HFFc6 (cell line): ENCODE data around the gene LEKR1. TPM values are rescaled to one million over a fixed set of nuclear protein-coding genes. Genes with fewer than 3 reads are reported as not detected.

ENCODE experiments used
- DNase-seq: peaks from one replicate; pipeline ENCODE4 v3.0.0-alpha.2; 2018
- H3K27ac Mint-ChIP-seq: 2 replicates; pipeline ENCODE4 v1.8.0; 2020; ENCODE audit warnings: mild to moderate bottlenecking, mixed read lengths
- H3K27me3 Mint-ChIP-seq: 2 replicates; pipeline ENCODE4 v1.8.0; 2021; ENCODE audit warnings: mild to moderate bottlenecking, moderate library complexity, mixed read lengths; ENCODE audit not compliant: insufficient read depth
- H3K36me3 Mint-ChIP-seq: 2 replicates; pipeline ENCODE4 v1.8.0; 2021; ENCODE audit warnings: low read depth, mixed read lengths
- H3K4me1 Mint-ChIP-seq: 2 replicates; pipeline ENCODE4 v1.8.0; 2020; ENCODE audit warnings: low read depth, mixed read lengths
- H3K4me3 Mint-ChIP-seq: 2 replicates; pipeline ENCODE4 v1.8.0; 2020; ENCODE audit warnings: mild to moderate bottlenecking, moderate library complexity, mixed read lengths
- H3K9me3 Mint-ChIP-seq: 2 replicates; pipeline ENCODE4 v1.8.0; 2020; ENCODE audit warnings: mild to moderate bottlenecking, mixed read lengths
- CTCF ChIP-seq: fragments of 200-600 bp; sonication (generic); IDR thresholded peaks from 2 replicates; pipeline ENCODE4 v1.5.0; 2021; ENCODE audit warnings: antibody characterized with exemption, mild to moderate bottlenecking
- total RNA-seq, 6 experiments: library from RNA; stranded (reverse); fragmentation: NEBNext Ultra II Directional; extraction: Animal tissue kit (Norgen Biotek cat#: 25700); gene quantifications; 2 replicates in 1 of 6; 3 replicates in 5 of 6; pipeline ENCODE4 v1.2.3, GENCODE V29; 2021

LEKR1 gene
- total RNA-seq, 6 experiments from 2014 or later = 0.40 to 1.0 (median 0.77) TPM

GRCh38 chr3:157061265-157061664 lies 235.1 kb downstream of the LEKR1 start:
- Mint-ChIP-seq H3K27me3 (peaks cover 25% of the 10 kb centered on the region), H3K4me1 (peaks cover under 1% of the 10 kb centered on the region; the same call in 1 of the 2 replicates), H3K27ac (no peak overlapping the region), H3K9me3 (no peaks in the 10 kb centered on the region), H3K4me3 (no peak overlapping the region), H3K36me3 (no peaks in the 10 kb centered on the region)
- no peak for DNase-seq
- TF ChIP-seq CTCF = no peak

GRCh38 chr3:157063469-157063868 lies 237.3 kb downstream of the LEKR1 start:
- Mint-ChIP-seq H3K27me3 (peaks cover 32% of the 10 kb centered on the region), H3K36me3 (no peaks in the 10 kb centered on the region), H3K4me1 (peaks cover 12% of the 10 kb centered on the region; the same call in 1 of the 2 replicates), H3K4me3 (no peak overlapping the region), H3K9me3 (no peaks in the 10 kb centered on the region), H3K27ac (no peak overlapping the region)
- DNase-seq = no peak
- no peak for TF ChIP-seq CTCF

- TF ChIP-seq CTCF = no peak
These were observed 237.8 kb downstream of the LEKR1 start for GRCh38 chr3:157063926-157064325.

DNA sequence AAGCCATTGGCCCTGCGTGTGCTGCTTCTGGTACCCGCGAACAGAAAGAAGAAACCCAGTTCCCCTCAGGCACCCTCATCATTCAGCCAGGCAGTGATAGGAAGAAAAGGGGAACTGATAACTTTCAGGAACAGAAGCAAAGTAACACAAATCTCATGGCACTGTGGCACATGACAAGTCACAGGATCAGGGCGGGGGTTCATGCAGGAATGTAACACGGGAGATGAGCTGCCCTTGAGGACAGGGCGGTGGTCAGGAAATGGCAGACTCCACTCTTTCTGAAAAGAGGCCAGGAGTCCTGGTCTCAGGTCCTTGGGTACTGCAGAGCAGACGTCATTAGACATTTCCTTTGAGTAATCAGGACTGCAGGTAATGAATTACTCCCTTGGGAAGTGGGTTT lies 238.2 kb downstream of the LEKR1 start:
- DNase-seq = no peak
- H3K4me1 Mint-ChIP-seq = peaks cover 12% of the 10 kb centered on the region; the same call in 1 of the 2 replicates
- no peak overlapping the region for H3K27ac Mint-ChIP-seq
- H3K4me3 Mint-ChIP-seq = no peak overlapping the region
- H3K27me3 Mint-ChIP-seq = peaks cover 32% of the 10 kb centered on the region
- H3K36me3 Mint-ChIP-seq = no peaks in the 10 kb centered on the region
- no peak for TF ChIP-seq CTCF
- no peaks in the 10 kb centered on the region for H3K9me3 Mint-ChIP-seq

More at GRCh38 chr3:157063926-157064325, 237.8 kb downstream of the LEKR1 start:
- DNase-seq = no peak
- H3K27ac Mint-ChIP-seq = no peak overlapping the region
- no peaks in the 10 kb centered on the region for H3K36me3 Mint-ChIP-seq
- H3K27me3 Mint-ChIP-seq = peaks cover 32% of the 10 kb centered on the region
- H3K4me3 Mint-ChIP-seq = no peak overlapping the region
- peaks cover 12% of the 10 kb centered on the region; the same call in 1 of the 2 replicates for H3K4me1 Mint-ChIP-seq
- no peaks in the 10 kb centered on the region for H3K9me3 Mint-ChIP-seq

DNA sequence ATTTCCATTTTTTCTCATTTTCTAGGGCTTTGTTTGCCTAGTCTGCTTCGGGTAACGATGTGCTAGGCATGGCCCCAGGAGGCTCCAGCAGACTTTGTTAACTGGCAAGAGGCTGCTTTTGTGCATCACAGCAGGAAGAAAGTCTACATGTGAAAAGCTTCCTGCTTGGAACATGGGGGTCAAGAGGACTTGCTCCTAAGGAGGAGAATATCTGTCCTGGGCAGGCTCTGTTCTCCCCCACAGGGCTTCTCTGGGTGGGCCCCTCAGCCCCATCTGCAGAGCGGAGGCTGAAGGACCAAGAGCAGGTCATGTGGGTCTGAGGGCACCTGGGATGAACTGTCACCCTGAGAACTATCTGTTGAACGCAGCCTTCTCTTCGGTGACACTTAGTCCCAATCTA lies 239.0 kb downstream of the LEKR1 start:
- H3K36me3 Mint-ChIP-seq = no peaks in the 10 kb centered on the region
- peaks cover 12% of the 10 kb centered on the region; the same call in 1 of the 2 replicates for H3K4me1 Mint-ChIP-seq
- H3K4me3 Mint-ChIP-seq = no peak overlapping the region
- H3K27me3 Mint-ChIP-seq = peaks cover 32% of the 10 kb centered on the region
- no peak for DNase-seq
- no peak for TF ChIP-seq CTCF
- H3K27ac Mint-ChIP-seq = no peak overlapping the region
- H3K9me3 Mint-ChIP-seq = no peaks in the 10 kb centered on the region
